H1 (cell line): Measurements from ENCODE around the gene UNC93A. TPM values are rescaled to one million over a fixed set of nuclear protein-coding genes. Genes with fewer than 3 reads are reported as not detected.

ENCODE experiments used
- CTCF ChIA-PET: fragments of 300-600 bp; sonication (Branson Sonifier 250); formaldehyde crosslinking; loops from one replicate; lab custom pipeline; 2021; ENCODE audit not compliant: partially characterized antibody; lab: Charles Lee
- POLR2A ChIA-PET: fragments of 300-600 bp; sonication (Branson Sonifier 250); formaldehyde crosslinking; loops from one replicate; lab custom pipeline; 2021; ENCODE audit warnings: inconsistent platforms; ENCODE audit not compliant: partially characterized antibody; lab: Charles Lee
- DNase-seq, 2 experiments: peaks; one replicate each; pipeline versions ENCODE4 v3.0.0 to v3.0.0-alpha.2; 2010 to 2022; ENCODE audit warnings: low spot score in 2 of 2, low read depth in 1 of 2, mixed read lengths in 1 of 2
- FAIRE-seq: peaks from 2 replicates; lab custom pipeline; 2011; peaks lifted over from hg19 to GRCh38; lab: Jason Lieb, UNC
- H2AFZ ChIP-seq: 2 replicates; pipeline ENCODE4 v1.8.1; 2012; ENCODE audit warnings: low read length, inconsistent platforms
- H2AK5ac ChIP-seq: 2 replicates; pipeline ENCODE4 v1.6.1; 2013; ENCODE audit warnings: low read depth, low read length
- H2BK120ac ChIP-seq: replicated peaks from 2 replicates; pipeline ENCODE3; 2013; ENCODE audit warnings: low read depth, low read length, inconsistent platforms
- H2BK12ac ChIP-seq: 2 replicates; pipeline ENCODE4 v1.6.1; 2013; ENCODE audit warnings: low read depth, low read length
- H2BK15ac ChIP-seq: 2 replicates; pipeline ENCODE4 v1.6.1; 2013; ENCODE audit warnings: low read length
- H2BK20ac ChIP-seq: 2 replicates; pipeline ENCODE4 v1.6.1; 2013; ENCODE audit warnings: low read length
- H2BK5ac ChIP-seq: 2 replicates; pipeline ENCODE4 v1.6.1; 2013; ENCODE audit warnings: low read depth, low read length
- H3K14ac ChIP-seq: 2 replicates; pipeline ENCODE4 v1.6.1; 2013; ENCODE audit warnings: inconsistent platforms; ENCODE audit not compliant: insufficient read length
- H3K18ac ChIP-seq: 2 replicates; pipeline ENCODE4 v1.6.1; 2013; ENCODE audit warnings: low read length; ENCODE audit errors: extremely low read depth
- H3K23ac ChIP-seq: 2 replicates; pipeline ENCODE4 v1.6.1; 2013; ENCODE audit warnings: inconsistent platforms; ENCODE audit not compliant: insufficient read length
- H3K23me2 ChIP-seq: 2 replicates; pipeline ENCODE4 v1.6.1; 2013; ENCODE audit warnings: low read depth, low read length
- H3K27ac ChIP-seq: 2 replicates; pipeline ENCODE4 v1.6.1; 2011; ENCODE audit warnings: low read depth, low read length, inconsistent platforms
- H3K27me3 ChIP-seq, 4 experiments: replicated peaks in 1 of 4; 1 replicate in 1 of 4; 2 replicates in 3 of 4; pipeline versions ENCODE4 v1.6.1 to v1.8.1; 2011 to 2013; ENCODE audit warnings: low read length in 3 of 4, mild to moderate bottlenecking in 3 of 4, inconsistent platforms in 2 of 4, mixed read lengths in 2 of 4, moderate library complexity in 1 of 4; ENCODE audit not compliant: control insufficient read depth in 3 of 4, insufficient read depth in 3 of 4; ENCODE audit errors: extremely low read depth in 1 of 4
- H3K36me3 ChIP-seq, 4 experiments: 2 replicates each; pipeline versions ENCODE4 v1.6.1 to v1.8.1; 2011 to 2013; ENCODE audit warnings: mild to moderate bottlenecking in 4 of 4, low read length in 3 of 4, moderate library complexity in 2 of 4, control low read depth in 1 of 4, inconsistent platforms in 1 of 4; ENCODE audit not compliant: insufficient read depth in 4 of 4, control insufficient read depth in 2 of 4
- H3K4ac ChIP-seq: replicated peaks from 2 replicates; pipeline ENCODE3; 2013; ENCODE audit warnings: low read length, low read depth, mixed read lengths, inconsistent platforms; ENCODE audit not compliant: insufficient read length
- H3K4me1 ChIP-seq, 4 experiments: replicated peaks in 1 of 4; 1 replicate in 1 of 4; 2 replicates in 3 of 4; pipeline versions ENCODE4 v1.6.1 to v1.8.1; 2011 to 2013; ENCODE audit warnings: low read length in 3 of 4, inconsistent platforms in 2 of 4, mixed read lengths in 1 of 4; ENCODE audit not compliant: insufficient read depth in 4 of 4, control insufficient read depth in 3 of 4
- H3K4me2 ChIP-seq, 2 experiments: 2 replicates each; pipeline versions ENCODE4 v1.6.1 to v1.8.1; 2011 to 2013; ENCODE audit warnings: low read depth in 2 of 2, low read length in 2 of 2, control low read depth in 1 of 2, inconsistent platforms in 1 of 2, mild to moderate bottlenecking in 1 of 2; ENCODE audit not compliant: insufficient read depth in 1 of 2
- H3K4me3 ChIP-seq, 4 experiments: fragments of 200-600, 300-600 bp in 1 of 4; sonication (generic), shearing (Covaris generic), sonication (Bioruptor Twin) in 1 of 4; 2 replicates each; pipeline versions ENCODE4 v1.5.1 to v1.8.1; 2011 to 2016; ENCODE audit warnings: low read length in 4 of 4, low read depth in 3 of 4, control low read depth in 2 of 4, inconsistent platforms in 2 of 4, mild to moderate bottlenecking in 2 of 4, mixed read lengths in 1 of 4, moderate library complexity in 1 of 4; ENCODE audit not compliant: insufficient read depth in 2 of 4; ENCODE audit errors: extremely low read depth in 1 of 4
- H3K56ac ChIP-seq: replicated peaks from 2 replicates; pipeline ENCODE3; 2013; ENCODE audit warnings: low read depth, mild to moderate bottlenecking, mixed read lengths, low read length, inconsistent platforms; ENCODE audit not compliant: insufficient read length
- H3K79me1 ChIP-seq: 2 replicates; pipeline ENCODE4 v1.6.1; 2013; ENCODE audit warnings: low read depth, low read length, control low read depth
- H3K79me2 ChIP-seq, 2 experiments: 2 replicates each; pipeline versions ENCODE4 v1.6.1 to v1.8.1; 2012 to 2013; ENCODE audit warnings: low read length in 2 of 2, mild to moderate bottlenecking in 2 of 2, inconsistent platforms in 1 of 2; ENCODE audit not compliant: insufficient read depth in 2 of 2, control insufficient read depth in 1 of 2
- H3K9ac ChIP-seq, 4 experiments: replicated peaks in 1 of 4; 1 replicate in 1 of 4; 2 replicates in 3 of 4; pipeline versions ENCODE4 v1.6.1 to v1.8.1; 2011 to 2013; ENCODE audit warnings: low read depth in 3 of 4, low read length in 3 of 4, control low read depth in 2 of 4, mild to moderate bottlenecking in 2 of 4, moderate library complexity in 2 of 4, inconsistent platforms in 1 of 4; ENCODE audit errors: extremely low read depth in 1 of 4
- H3K9me3 ChIP-seq, 2 experiments: 2 replicates each; pipeline versions ENCODE4 v1.6.1 to v1.8.1; 2012 to 2013; ENCODE audit warnings: mild to moderate bottlenecking in 2 of 2, moderate library complexity in 2 of 2, control low read depth in 1 of 2, inconsistent platforms in 1 of 2, low read depth in 1 of 2, low read length in 1 of 2, mixed read lengths in 1 of 2; ENCODE audit not compliant: insufficient read depth in 2 of 2
- H4K20me1 ChIP-seq, 2 experiments: replicated peaks in 1 of 2; 2 replicates each; pipeline versions ENCODE3 to v1.8.1; 2011 to 2013; ENCODE audit warnings: inconsistent platforms in 2 of 2, low read length in 2 of 2, mild to moderate bottlenecking in 1 of 2; ENCODE audit not compliant: insufficient read depth in 2 of 2, control insufficient read depth in 1 of 2
- H4K5ac ChIP-seq: 2 replicates; pipeline ENCODE4 v1.6.1; 2013; ENCODE audit warnings: low read length, low read depth, mixed read lengths, inconsistent platforms; ENCODE audit not compliant: insufficient read length
- H4K8ac ChIP-seq: 2 replicates; pipeline ENCODE4 v1.8.0; 2013; ENCODE audit warnings: mild to moderate bottlenecking, moderate library complexity, low read length, inconsistent platforms; ENCODE audit not compliant: insufficient read depth; ENCODE audit errors: extremely low read depth
- H4K91ac ChIP-seq: replicated peaks from 2 replicates; pipeline ENCODE3; 2013; ENCODE audit warnings: low read length, mixed read lengths, inconsistent platforms; ENCODE audit not compliant: insufficient read length
- BACH1 ChIP-seq: IDR thresholded peaks from 2 replicates; pipeline ENCODE4 v1.6.1; 2012; ENCODE audit warnings: low read length, improper control_type of control experiment
- BCL11A ChIP-seq, 2 experiments: IDR thresholded peaks; one replicate each; pipeline ENCODE4 v1.6.1; 2011; ENCODE audit warnings: low read depth in 2 of 2, low read length in 2 of 2, mild to moderate bottlenecking in 2 of 2
- CBX5 ChIP-seq: fragments of 300-800, 300-1000 bp; sonication (generic); IDR thresholded peaks from 2 replicates; pipeline ENCODE4 v1.7.1; 2016; ENCODE audit warnings: antibody characterized with exemption, low read length, low read depth
- CEBPB ChIP-seq: IDR thresholded peaks from 2 replicates; pipeline ENCODE4 v1.6.1; 2012; ENCODE audit warnings: low read depth, low read length
- KDM1A ChIP-seq: fragments of 200-600, 300-600 bp; sonication (generic); IDR thresholded peaks from 2 replicates; pipeline ENCODE4 v1.7.1; 2016; ENCODE audit warnings: mild to moderate bottlenecking, low read length, borderline replicate concordance
- RFX5 ChIP-seq: IDR thresholded peaks from 2 replicates; pipeline ENCODE4 v1.6.1; 2011; ENCODE audit warnings: low read depth, low read length, improper control_type of control experiment, borderline replicate concordance
- SIRT6 ChIP-seq: IDR thresholded peaks from one replicate; pipeline ENCODE4 v1.7.1; 2012; ENCODE audit warnings: low read length, inconsistent platforms
- ZNF274 ChIP-seq: IDR thresholded peaks from 2 replicates; pipeline ENCODE4 v1.7.0; 2012; ENCODE audit warnings: low read length, borderline replicate concordance; ENCODE audit errors: extremely low read depth
- WGBS, 2 experiments: shearing (Covaris generic) in 1 of 2; methylation state at CpG; one replicate each; pipeline versions ENCODE4 v1.1.6 to v1.1.7; 2013 to 2015; ENCODE audit warnings: low lambda C conversion rate in 2 of 2, mixed read lengths in 2 of 2, inconsistent platforms in 1 of 2, low coverage in 1 of 2, missing lambda C conversion rate in 1 of 2; ENCODE audit not compliant: insufficient replicate concordance in 2 of 2, insufficient coverage in 1 of 2, insufficient read length in 1 of 2; ENCODE audit errors: extremely low coverage in 1 of 2, missing lambda C conversion rate in 1 of 2; 5-methylcytosine and 5-hydroxymethylcytosine counted together
- polyA plus RNA-seq, 7 experiments: library from polyadenylated mRNA; depleted of rRNA in 3 of 7; stranded (reverse) in 5 of 7; unstranded in 2 of 7; fragments of >200 nt in 5 of 7; fragments of 200-250 nt in 2 of 7; gene quantifications; 1 replicate in 5 of 7; 2 replicates in 1 of 7; 4 replicates in 1 of 7; pipeline versions ENCODE4 v1.2.1 to v1.2.3, GENCODE V29; 2011 to 2013; ENCODE audit warnings: missing spikeins in 2 of 7, mixed read lengths in 2 of 7
- total RNA-seq: library from RNA; stranded (reverse); fragmentation: NEBNext Ultra II Directional; extraction: Animal tissue kit (Norgen Biotek cat#: 25700); gene quantifications from 2 replicates; pipeline ENCODE4 v1.2.1, GENCODE V29; 2021
- TF ChIP-seq, protein P1 (sequence below), 3 experiments: IDR thresholded peaks; 1 replicate in 2 of 3; 2 replicates in 1 of 3; pipeline versions ENCODE4 v1.5.1 to v1.6.1; 2011; ENCODE audit warnings: low read length in 3 of 3, mild to moderate bottlenecking in 3 of 3, inconsistent platforms in 2 of 3, low read depth in 1 of 3, moderate library complexity in 1 of 3; ENCODE audit not compliant: insufficient read depth in 1 of 3; ENCODE audit errors: control extremely low read depth in 1 of 3

Gene UNC93A
- total and polyA plus RNA-seq, 2 of the 8 experiments (the other 6 are each of a cell fraction or from before 2014, with no cell fraction given): 0.39 TPM; not detected in 1

DNA sequence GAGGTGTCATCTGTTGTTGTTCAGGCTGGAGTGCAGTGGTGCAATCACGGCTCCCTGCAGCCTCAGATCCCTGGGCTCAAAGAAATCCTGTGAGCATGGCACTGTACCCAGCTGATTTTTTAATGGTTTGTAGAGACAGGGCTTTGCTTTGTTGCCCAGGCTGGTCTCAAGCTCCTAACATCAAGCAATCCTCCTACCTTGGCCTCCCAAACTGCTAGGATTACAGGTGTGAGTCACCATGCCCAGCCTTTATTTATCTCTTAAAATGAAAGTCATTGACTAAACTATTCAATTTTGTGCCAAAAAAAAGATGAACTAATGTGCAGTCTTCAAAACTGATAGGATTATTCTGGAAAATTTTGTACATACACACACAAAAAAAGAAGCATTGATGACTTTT lies 38.8 kb upstream of the UNC93A start:
- Histone ChIP-seq H3K36me3 (peaks cover 0 to 2% (median 0%) of the 10 kb centered on the region in 4 experiments; a peak in 2 of 8 replicates), H2BK12ac (no peak overlapping the region), H3K18ac (no peak overlapping the region), H3K14ac (no peak overlapping the region), H4K5ac (no peak overlapping the region), H4K20me1 (no peaks in the 10 kb centered on the region), H3K27me3 (no peaks in the 10 kb centered on the region), H3K4me1 (peaks cover 0 to 17% (median 8%) of the 10 kb centered on the region in 4 experiments; a peak in 6 of 7 replicates), H3K9ac (no peak overlapping the region), H3K9me3 (peaks cover 9 to 15% of the 10 kb centered on the region in 2 experiments), H2AFZ (no peak overlapping the region), H3K56ac (no peak overlapping the region), H3K4me2 (no peak overlapping the region), H3K4ac (no peak overlapping the region), H4K8ac (no peak overlapping the region), H2BK120ac (no peak overlapping the region), H3K27ac (no peak overlapping the region), H3K23me2 (no peaks in the 10 kb centered on the region), H2AK5ac (no peak overlapping the region), H3K23ac (no peak overlapping the region), H3K4me3 (no peak overlapping the region), H2BK5ac (no peak overlapping the region), H2BK15ac (no peak overlapping the region), H4K91ac (no peak overlapping the region), H3K79me1 (no peaks in the 10 kb centered on the region), H2BK20ac (no peak overlapping the region), H3K79me2 (no peaks in the 10 kb centered on the region)
- TF ChIP-seq ZNF274: no peak
- TF ChIP-seq RFX5: no peak
- TF ChIP-seq, protein P1, sequence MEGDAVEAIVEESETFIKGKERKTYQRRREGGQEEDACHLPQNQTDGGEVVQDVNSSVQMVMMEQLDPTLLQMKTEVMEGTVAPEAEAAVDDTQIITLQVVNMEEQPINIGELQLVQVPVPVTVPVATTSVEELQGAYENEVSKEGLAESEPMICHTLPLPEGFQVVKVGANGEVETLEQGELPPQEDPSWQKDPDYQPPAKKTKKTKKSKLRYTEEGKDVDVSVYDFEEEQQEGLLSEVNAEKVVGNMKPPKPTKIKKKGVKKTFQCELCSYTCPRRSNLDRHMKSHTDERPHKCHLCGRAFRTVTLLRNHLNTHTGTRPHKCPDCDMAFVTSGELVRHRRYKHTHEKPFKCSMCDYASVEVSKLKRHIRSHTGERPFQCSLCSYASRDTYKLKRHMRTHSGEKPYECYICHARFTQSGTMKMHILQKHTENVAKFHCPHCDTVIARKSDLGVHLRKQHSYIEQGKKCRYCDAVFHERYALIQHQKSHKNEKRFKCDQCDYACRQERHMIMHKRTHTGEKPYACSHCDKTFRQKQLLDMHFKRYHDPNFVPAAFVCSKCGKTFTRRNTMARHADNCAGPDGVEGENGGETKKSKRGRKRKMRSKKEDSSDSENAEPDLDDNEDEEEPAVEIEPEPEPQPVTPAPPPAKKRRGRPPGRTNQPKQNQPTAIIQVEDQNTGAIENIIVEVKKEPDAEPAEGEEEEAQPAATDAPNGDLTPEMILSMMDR (IDR thresholded peaks at IDR 0.05; ENCODE audit: control extremely low read depth in 1 of 3, insufficient read depth in 1 of 3, low read depth in 1 of 3, low read length in 3 of 3): no peak
- no peak for TF ChIP-seq CEBPB
- TF ChIP-seq BCL11A (IDR thresholded peaks at IDR 0.05; ENCODE audit: low read depth in 2 of 2, low read length in 2 of 2): no peak
- no peak for TF ChIP-seq BACH1
- TF ChIP-seq KDM1A: no peak
- TF ChIP-seq CBX5: no peak
- no peak for TF ChIP-seq SIRT6
- ChIA-PET POLR2A (no interaction called here), CTCF (no interaction called here)
- DNase-seq (no peak), FAIRE-seq (no peak)
- 96% methylated on average over 1 of the region's 1 CpG; no CpG with 5 or more reads in 1 of the 2 experiments for whole genome bisulfite sequencing, 2 experiments
